GM21381 (cell line): ENCODE measurements around the gene COL17A1.
A peak's percentile ranks its signal among the peaks of the same experiment; 100 is the strongest.

Experiments used
- ATAC-seq: cut with Tn5 transposase; IDR thresholded peaks from one replicate; pipeline ENCODE4 v1.9.1; 2021; ENCODE audit warnings: mild to moderate bottlenecking, moderate library complexity; ENCODE audit not compliant: unreplicated experiment

Gene COL17A1

DNA sequence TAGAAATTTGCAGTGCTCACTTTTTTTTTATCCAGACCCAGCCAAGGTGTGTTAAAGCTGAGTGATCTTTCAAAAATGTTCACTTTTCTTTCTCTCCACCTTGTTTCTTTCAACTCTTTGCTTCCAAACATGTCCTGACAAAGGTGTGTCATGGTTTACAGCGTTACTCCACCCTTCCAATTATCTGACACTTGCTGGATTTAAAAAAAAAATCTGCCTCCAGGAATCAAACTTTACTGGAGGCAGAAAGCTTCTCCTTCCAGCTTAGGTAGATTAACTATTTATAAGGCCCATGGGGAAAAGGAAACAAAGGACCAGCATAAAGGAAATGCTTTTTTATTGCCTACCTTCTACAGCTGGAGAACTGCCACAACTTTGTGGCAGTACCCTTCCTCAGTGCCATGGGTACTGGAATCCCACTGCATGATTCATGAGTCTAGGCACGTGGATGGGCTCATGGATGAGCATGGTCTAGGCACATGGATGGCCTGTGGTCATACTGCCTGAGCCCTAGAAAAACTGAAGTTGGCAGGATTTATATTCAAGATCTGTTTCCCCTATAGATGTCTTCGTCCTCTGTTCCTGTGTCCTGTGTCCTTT, at the start of gene COL17A1:
Gene COL17A1 (minus strand): TSS at position 80 of the 600 bp plus-strand sequence. CDS start 5,207 bp downstream, outside the sequence.
- no peak for ATAC-seq

DNA sequence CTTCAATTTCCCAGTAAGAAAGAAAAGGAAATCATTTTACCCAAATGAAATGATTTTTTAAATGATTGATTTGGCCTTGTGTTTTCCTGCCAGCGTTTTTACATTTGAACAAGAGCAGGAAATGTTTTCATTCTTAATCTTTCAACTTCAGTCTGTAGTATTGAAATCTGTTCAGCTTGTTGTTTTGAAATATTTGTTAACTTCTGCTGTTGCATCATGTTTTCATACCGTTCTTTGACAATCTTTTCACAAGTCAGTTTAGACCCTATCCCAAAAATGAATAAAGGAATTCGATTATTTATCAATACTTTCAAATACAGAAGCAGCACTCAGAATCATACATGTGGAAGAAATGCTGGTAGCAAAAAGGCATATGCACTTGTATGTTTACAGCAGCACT, 44.4 kb upstream of the COL17A1 start:
- ATAC-seq: no peak

DNA sequence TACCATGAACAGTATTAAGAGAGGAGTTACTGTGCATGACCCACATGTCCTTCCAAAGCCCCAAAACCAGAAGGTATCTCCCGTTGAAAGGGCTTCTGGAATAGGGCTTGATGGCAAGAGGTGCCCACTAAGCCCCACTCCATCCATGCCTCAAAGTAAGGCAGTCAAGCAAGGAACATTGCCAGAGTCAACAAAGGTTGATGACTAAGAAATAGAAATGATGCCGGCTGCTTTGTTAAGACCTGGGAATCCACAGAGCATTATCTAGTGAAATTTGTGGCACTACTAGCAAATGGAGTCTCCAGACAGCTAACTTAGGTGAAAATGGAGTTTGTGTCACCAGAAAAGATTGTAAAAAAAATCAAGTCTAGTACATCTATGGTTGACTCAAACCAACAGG, 42.5 kb upstream of the COL17A1 start:
- no peak for ATAC-seq

DNA sequence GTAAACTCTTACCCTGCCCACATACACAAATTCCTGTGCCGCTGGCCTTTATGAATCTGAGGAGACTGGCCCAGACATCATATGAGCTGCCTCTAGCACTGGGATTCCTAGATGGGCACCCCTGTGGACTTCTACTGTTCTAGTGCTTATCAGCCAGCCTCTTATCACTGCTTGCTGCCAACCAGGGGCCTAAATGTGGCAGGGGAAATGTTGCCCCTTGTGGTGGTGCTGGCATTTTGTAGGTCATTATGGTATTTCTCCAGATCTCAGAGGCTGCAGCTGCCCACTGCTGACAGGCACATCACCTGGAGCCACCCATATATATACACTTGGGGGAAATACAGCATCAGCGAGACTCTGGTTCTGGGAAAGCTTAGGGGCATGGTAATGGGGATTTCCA, 41.7 kb upstream of the COL17A1 start:
- ATAC-seq: no peak

DNA sequence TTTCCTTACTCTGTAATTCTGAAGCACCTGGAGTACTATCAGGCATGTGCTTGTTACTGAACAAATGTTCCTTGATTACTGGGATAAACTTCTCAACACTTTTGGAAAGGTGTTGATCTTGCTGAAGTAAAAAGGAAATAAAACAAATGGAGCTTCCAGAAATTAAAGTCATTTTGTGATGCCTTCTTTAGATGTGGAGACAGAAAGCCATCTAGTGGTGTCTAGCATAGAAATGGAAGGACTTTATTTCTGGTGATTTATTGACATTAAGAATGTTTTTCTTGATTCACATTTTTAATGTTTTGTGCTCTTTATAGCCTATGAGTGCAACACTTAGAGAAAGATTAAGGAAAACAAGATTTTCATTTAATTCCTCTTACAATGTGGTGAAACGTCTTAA, 37.7 kb upstream of the COL17A1 start:
- no peak for ATAC-seq

DNA sequence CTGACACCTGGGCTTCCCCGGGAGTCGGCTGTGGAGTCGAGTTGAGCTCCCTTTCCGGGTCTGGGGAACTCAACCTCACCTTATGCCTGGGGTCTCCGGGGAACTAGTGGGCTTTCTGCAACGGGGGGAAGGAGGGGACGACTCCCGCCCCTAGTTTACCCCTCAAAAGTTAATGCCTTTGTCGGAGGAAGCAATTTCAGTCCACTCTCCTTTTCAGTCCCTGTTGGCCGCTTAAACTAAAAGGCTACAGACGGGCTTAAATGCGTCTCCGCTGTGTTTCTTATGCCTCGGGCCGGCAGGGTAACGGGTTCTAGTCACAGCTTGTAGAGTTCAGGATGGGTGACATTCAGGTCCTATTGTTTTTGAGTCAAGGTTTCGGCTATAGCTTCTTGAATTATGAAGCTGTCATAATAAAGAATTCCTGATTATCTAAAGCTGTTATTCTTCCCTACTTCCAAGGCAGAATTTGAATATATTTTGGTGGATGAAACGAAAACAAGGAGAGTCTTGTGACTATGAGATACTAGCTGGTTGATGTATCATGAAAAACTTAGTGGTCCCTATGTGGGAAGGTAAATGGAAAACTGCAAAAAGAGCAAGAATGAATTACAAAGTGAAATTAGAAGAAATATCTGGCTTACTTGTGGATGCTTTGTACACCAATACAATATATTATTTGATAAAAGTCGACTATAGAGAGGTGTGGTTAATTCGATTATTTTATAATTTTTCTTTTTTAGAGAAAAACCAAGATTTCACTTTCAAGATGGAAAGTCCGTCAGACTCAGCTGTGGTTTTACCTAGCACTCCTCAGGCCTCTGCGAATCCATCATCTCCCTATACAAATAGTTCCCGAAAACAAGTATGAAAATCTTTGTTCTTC, 36.8 kb upstream of the COL17A1 start:
- ATAC-seq: no peak

DNA sequence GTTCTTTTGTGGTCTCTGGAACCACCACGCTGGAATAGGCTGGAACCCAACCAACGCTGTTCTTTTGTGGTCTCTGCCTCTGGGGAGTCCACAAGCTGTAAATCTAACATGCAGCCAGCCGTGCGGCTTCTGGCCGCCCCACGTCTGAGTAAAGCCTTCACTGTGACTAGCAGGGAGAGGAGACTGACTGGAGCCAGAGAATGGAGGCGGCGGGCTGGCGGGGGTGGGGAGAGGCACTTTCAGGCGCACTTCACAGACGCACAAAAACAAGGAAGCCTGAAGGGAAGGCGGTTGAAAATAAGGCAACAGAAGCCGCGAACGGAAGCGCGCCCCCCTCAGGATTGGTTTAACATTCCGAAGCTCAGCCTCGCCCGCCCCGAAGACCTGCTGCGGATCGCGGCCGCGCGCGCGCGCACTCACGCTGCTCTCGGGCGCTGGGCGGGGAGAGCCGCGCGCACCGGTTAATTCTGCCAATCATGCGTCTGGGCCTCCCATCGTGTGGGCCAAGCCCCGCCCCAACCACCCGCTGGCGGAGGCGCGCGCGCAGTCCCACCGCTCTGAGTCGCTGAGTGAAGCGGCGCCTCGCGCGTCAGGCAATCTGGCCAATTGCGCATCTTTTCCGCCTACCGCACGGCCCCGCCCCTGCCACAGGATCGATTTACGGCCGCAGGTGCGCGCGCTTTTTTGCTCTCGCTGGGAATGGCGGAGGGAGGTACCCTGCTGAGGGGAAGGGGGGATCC, 36.0 kb upstream of the COL17A1 start, which contains the start of gene SFR1:
Gene SFR1 (plus strand): TSS at position 687 of the 740 bp plus-strand sequence. CDS start 13 bp downstream, at position 700.
- ATAC-seq: peak; percentile 91

DNA sequence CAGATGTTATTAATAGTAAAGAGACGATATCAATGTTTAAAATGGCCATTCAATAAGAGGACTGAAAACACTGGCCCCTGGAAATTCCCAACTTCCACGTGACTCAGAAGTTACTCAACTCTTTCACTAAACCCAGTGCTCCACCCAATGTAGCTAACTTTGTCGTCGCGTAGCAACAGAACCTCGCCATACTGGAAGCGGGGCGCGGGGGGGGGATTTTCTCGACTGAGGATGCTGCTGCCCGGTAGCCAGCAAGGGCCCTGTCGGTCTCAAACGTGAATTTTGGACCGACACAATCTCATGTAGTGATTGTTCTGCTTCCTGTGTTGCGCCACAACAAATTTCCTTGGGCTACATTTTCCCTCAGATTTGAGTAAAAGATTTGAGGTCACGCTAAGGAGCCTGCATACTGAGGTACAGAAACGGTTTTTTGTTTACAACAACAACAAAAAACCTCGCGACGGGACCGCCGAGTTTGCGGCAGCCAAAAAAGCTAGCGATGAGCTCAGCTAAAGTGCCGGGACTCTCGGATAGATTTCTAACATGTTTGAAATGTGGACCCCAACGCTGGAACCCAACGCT, 35.3 kb upstream of the COL17A1 start:
- peak; percentile 34 for ATAC-seq

DNA sequence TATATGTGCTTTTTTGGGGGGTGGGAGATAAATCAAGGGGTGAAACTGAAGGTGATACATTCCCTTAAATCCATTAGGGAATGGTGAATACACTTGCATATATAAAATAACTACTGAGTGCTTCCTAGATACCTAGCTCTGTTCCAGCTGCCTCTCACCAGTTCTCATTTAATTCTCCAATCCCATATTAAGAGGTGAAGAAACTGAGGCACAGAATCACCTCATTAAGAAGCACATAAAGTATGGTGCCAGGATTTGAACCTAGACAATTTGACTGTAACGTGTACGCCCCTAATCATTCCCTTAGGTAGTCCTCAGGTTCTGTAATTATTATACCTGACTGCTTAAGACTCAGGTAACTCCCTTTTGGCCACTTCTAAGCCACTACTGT, 34.8 kb upstream of the COL17A1 start:
- ATAC-seq: no peak

DNA sequence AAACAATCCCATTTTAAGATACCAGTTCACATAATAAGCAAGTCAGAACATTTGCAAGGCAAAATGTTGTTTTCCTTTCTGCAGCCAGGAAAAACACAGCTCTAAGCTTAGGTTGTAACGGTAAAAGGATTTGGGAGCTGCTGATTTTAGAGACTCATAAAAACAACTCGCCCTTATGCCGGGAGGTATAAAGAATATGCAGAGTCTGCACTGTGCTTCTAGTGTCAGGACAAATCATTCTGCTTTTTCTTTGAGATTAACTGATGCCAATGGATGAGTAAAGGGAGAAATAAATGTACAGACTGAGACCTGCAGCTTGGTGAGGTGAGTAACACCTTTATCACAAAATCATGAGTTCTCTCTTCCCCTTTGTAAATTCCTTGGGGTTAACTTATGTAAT, 34.3 kb upstream of the COL17A1 start:
- no peak for ATAC-seq

DNA sequence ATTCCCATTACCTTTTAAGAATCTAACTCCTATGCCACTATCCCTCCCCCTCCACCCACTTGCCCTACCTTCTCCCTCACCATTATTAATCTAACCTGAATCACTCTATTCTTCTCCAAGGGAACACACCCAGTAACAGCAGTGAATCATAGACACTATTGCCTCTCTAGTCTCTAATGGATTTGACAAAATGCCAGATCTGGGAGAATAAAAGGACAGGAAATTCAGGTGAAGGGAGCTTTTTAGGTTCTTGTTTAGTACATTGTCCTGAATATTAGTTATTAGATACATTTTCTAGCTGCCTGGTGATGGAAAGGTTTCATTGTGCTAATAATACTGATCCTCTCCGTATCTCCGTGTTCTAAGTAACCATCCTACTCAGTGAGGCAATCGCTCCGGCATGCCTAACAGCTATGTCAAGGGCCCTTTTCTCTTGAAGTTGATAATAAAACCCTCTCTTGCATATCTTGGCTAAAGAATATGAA, 32.2 kb upstream of the COL17A1 start:
- no peak for ATAC-seq

DNA sequence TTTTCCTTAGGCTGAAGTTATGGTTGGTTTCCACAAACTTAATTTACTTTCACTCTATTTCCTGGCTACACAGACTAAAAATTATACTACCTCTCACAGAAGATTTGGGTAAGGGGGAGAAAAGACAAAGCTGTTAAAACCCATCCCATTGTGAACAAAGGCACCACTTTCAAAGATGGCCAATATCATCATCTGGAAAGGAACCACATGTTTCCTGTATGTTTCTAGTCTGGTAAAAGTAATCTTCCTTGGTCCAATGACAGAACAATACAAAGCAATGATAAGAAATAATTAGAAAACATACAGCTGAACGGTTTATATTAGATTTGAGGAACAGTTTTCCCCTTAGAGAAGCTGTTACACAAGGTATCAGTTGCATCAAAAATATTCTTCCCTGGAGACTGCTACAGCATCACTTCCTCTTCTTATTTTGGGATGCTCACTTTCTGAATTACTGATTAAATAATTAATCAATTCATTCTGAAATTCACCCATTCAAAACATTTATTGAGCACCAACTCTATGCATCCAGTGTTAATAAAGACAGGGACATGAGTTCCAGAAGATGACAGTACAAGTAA, 27.8 kb upstream of the COL17A1 start:
- no peak for ATAC-seq

DNA sequence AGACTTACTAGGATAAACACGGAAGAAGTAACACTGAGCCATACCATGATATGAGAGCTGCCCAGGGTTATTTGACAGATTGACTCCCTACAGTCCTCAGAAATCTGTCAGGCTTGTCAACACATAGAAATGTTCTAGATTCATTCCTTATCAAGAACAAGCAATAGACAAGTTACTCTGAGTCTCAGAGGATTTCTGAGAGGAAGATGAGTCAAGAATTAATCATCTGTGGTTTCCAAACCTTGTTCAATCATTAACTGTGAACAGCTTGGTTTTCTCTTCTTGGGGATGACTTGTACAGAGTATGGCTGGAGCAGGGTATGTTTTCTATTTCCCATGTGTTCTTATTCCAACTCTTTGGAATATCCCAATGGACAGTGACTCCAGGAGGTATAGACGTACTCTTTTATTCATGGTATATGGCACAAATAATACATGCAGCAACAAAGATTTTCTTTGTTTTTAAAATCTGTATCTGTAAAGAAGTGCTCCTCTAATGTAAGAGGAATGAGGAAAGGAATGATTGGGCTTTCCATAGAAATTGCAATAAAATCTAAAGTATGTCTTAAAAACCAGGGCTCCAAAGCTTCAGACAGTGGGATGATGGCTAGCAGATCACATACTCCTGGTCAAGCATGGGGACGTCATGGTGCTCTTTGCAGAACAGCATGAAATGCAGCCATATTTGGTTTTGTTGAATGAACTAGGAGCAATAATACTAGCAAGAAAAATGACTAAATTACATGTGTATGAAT, 24.4 kb upstream of the COL17A1 start:
- peak; percentile 96 for ATAC-seq

DNA sequence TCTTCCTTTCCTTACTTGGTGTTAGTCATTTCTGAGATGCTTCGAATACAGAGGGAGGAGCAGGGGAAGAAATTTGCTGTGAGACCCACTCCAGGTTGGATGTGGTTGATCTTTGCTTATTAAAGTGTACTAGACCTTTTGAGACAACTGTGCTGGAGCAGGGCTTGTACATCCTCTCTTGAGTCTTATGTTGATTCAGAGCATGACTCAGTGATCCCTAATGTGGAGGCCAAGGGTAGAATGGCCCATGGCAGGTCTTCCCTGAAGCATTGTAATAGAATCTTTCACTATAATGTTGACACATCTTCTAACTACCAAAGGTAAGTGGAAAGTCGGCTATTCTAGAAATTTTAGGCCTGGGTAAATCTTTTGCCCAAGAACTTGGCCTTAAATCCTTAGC, 19.2 kb upstream of the COL17A1 start:
- no peak for ATAC-seq

DNA sequence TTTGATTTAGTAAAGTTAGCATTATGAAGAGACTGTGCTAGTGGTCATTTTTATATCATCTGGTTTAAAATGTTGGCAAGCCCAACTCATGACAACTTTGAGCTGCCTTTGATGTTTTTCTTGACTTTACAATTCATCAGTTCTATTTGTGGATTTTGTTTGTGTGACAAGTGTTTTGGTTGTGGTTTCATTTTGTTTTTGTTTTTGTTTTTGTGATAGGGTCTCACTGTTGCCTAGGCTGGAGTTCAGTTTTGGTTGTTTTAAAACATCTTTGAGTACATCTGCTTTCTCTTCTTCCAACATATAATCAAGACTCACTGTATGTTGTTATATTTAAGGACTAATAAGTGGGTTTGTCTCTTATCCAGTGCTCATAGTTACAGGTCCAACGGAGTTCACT, 18.7 kb upstream of the COL17A1 start:
- no peak for ATAC-seq

DNA sequence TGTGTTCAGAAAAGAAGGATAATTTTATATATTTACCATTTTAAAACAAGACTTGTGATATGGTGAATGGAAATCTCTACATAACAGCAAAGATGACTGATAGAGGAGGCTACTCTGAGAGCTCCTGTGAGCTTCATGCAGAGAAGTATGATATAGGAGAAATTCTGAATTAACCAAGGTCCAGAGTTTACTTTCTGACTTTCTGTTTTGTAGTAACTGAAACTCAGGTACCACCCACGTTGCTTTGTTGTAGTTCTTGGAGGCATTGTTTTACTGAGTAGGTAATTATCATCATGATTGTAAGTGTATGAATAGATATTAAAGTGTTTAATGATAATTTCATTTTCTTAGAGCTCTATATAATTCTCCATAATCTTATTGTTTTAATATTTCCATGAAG, 18.3 kb upstream of the COL17A1 start:
- no peak for ATAC-seq

DNA sequence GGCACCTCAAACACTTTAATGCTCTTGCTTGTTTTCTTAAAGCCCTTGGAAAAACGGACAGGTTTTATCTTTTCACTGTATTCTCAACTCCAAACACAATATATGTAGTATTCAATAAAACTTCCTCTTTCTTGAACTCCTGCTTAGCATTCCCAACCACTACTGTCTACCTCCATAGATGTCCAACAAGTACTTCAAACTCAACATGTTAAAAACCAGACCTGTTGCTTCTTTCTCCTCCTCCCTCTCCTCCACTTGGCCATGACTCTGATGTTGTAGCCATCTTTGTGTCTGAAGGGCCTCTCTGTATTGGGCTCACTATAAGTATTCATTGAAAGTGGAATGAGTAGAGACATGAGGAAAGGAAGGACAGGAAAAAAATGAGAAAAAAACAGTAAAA, 16.2 kb upstream of the COL17A1 start:
- no peak for ATAC-seq

DNA sequence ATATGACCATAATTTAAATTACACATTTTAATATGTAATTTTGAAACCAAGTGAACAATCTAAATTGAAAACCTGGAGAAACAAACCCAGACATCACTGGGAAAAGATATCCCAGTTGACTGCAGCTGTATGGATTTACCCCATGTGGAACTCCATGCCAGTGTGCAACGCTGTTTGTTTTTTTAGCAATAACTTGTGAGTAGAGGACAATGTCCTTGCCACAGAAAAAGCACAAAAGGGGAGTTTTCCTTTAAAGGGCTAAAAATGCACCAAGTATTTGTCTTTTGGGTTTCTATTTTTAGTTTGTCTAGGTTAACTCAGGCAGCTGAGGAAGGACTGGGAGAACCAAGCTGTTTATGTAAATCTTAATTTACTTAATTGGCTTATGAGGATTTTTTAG, 15.1 kb upstream of the COL17A1 start:
- ATAC-seq: no peak

DNA sequence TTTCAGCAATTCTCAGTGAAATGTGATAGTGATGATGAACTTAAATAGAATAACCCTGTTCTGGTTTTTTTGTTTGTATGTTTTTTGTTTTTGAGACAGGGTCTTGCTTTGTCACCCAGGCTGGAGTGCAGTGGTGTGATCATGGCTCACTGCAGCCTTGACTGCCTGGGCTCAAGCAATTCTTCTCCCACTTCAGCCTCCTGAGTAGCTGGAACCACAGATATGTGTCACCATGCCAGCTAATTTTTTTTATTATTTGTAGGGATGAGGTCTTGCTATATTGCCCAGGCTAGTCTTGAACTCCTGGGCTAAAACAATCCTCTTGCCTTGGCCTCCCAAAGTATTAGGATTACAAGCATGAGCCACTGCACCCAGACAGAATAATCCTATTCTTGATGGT, 14.3 kb upstream of the COL17A1 start:
- no peak for ATAC-seq

DNA sequence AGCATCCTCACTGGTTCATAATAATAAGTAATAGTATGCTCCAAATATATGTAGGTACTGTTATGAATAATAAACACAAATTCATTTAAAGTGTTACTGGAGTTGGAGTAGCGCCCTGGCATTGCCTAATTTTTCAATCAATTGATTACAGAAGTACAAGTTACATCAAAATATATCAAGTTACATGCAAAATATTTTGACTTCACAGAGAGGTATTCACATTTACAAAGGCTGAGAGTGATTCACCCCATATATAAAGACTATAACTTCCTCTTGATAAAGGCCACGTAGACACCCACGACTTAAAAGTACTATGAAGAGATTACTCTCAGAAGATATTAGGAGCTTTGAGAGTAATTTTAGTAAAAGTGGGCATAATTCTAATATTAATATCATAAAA, 13.6 kb upstream of the COL17A1 start:
- no peak for ATAC-seq
